H9 (cell line): Measurements from ENCODE around the gene SERPINH1. TPM values are rescaled to one million over a fixed set of nuclear protein-coding genes. Genes with fewer than 3 reads are reported as not detected.

Source experiments
- DNase-seq: peaks from one replicate; pipeline ENCODE4 v3.0.0-alpha.2; 2017
- H2AFZ ChIP-seq: one replicate; pipeline ENCODE4 v1.6.1; 2013; ENCODE audit warnings: mild to moderate bottlenecking, low read length, control low read depth, moderate library complexity
- H2AK5ac ChIP-seq: 2 replicates; pipeline ENCODE4 v1.6.1; 2013; ENCODE audit warnings: low read length, control low read depth, mixed read lengths; ENCODE audit not compliant: insufficient read length
- H2BK120ac ChIP-seq: one replicate; pipeline ENCODE4 v1.6.1; 2013; ENCODE audit warnings: low read depth, mild to moderate bottlenecking, low read length, control low read depth, inconsistent platforms; ENCODE audit not compliant: poor library complexity, severe bottlenecking
- H2BK12ac ChIP-seq: 2 replicates; pipeline ENCODE4 v1.6.1; 2013; ENCODE audit warnings: low read length, control low read depth, mixed read lengths, low read depth; ENCODE audit not compliant: insufficient read length
- H2BK15ac ChIP-seq: 2 replicates; pipeline ENCODE4 v1.6.1; 2013; ENCODE audit warnings: low read depth, low read length, control low read depth
- H2BK20ac ChIP-seq: one replicate; pipeline ENCODE4 v1.6.1; 2013; ENCODE audit warnings: low read depth, mild to moderate bottlenecking, low read length, control low read depth, inconsistent platforms; ENCODE audit not compliant: poor library complexity, severe bottlenecking
- H2BK5ac ChIP-seq: 2 replicates; pipeline ENCODE4 v1.6.1; 2013; ENCODE audit warnings: low read length, control low read depth, mixed read lengths; ENCODE audit not compliant: insufficient read length
- H3K14ac ChIP-seq: 2 replicates; pipeline ENCODE4 v1.6.1; 2013; ENCODE audit warnings: low read length, control low read depth; ENCODE audit not compliant: insufficient read depth
- H3K18ac ChIP-seq: 2 replicates; pipeline ENCODE4 v1.6.1; 2013; ENCODE audit warnings: low read depth, mild to moderate bottlenecking, mixed read lengths, low read length, control low read depth; ENCODE audit not compliant: insufficient read length
- H3K23ac ChIP-seq: 2 replicates; pipeline ENCODE4 v1.6.1; 2013; ENCODE audit warnings: low read length, control low read depth, mixed read lengths, low read depth; ENCODE audit not compliant: insufficient read length
- H3K23me2 ChIP-seq: 2 replicates; pipeline ENCODE4 v1.6.1; 2013; ENCODE audit warnings: low read depth, mild to moderate bottlenecking, mixed read lengths, low read length, control low read depth; ENCODE audit not compliant: insufficient read length, poor library complexity, severe bottlenecking
- H3K27ac ChIP-seq: 2 replicates; pipeline ENCODE4 v1.5.1; 2013; ENCODE audit warnings: low read length, control low read depth, mixed read lengths, low read depth; ENCODE audit not compliant: insufficient read length
- H3K27me3 ChIP-seq: 2 replicates; pipeline ENCODE4 v1.6.1; 2013; ENCODE audit warnings: low read length, control low read depth, inconsistent platforms; ENCODE audit not compliant: insufficient read depth
- H3K4ac ChIP-seq: 2 replicates; pipeline ENCODE4 v1.6.1; 2013; ENCODE audit warnings: low read depth, mild to moderate bottlenecking, control low read depth, inconsistent platforms, low read length, moderate library complexity
- H3K4me1 ChIP-seq: 2 replicates; pipeline ENCODE4 v1.6.1; 2013; ENCODE audit warnings: low read length, control low read depth, inconsistent platforms; ENCODE audit not compliant: insufficient read depth
- H3K4me2 ChIP-seq: 2 replicates; pipeline ENCODE4 v1.6.1; 2013; ENCODE audit warnings: low read length, control low read depth, mixed read lengths; ENCODE audit not compliant: insufficient read length, insufficient read depth
- H3K56ac ChIP-seq: 2 replicates; pipeline ENCODE4 v1.6.1; 2013; ENCODE audit warnings: low read depth, mild to moderate bottlenecking, mixed read lengths, low read length, control low read depth; ENCODE audit not compliant: insufficient read length
- H3K79me1 ChIP-seq: 2 replicates; pipeline ENCODE4 v1.6.1; 2013; ENCODE audit warnings: low read depth, mild to moderate bottlenecking, moderate library complexity, low read length, control low read depth, inconsistent platforms; ENCODE audit not compliant: insufficient read depth, poor library complexity, severe bottlenecking
- H3K79me2 ChIP-seq: 2 replicates; pipeline ENCODE4 v1.6.1; 2013; ENCODE audit warnings: low read length, control low read depth, inconsistent platforms; ENCODE audit not compliant: insufficient read depth
- H3K9ac ChIP-seq: 2 replicates; pipeline ENCODE4 v1.6.1; 2013; ENCODE audit warnings: low read length, control low read depth, mixed read lengths; ENCODE audit not compliant: insufficient read length; ENCODE audit errors: extremely low read depth
- H3K9me3 ChIP-seq: one replicate; pipeline ENCODE4 v1.6.1; 2013; ENCODE audit warnings: low read depth, low read length, inconsistent platforms; ENCODE audit not compliant: control insufficient read depth
- H3T11ph ChIP-seq: one replicate; pipeline ENCODE4 v1.6.1; 2013; ENCODE audit warnings: mild to moderate bottlenecking, low read length, control low read depth, inconsistent platforms
- H4K20me1 ChIP-seq: one replicate; pipeline ENCODE4 v1.6.1; 2013; ENCODE audit not compliant: control insufficient read depth, insufficient read length, insufficient read depth
- H4K5ac ChIP-seq: 2 replicates; pipeline ENCODE4 v1.6.1; 2013; ENCODE audit warnings: low read depth, mild to moderate bottlenecking, mixed read lengths, low read length, control low read depth; ENCODE audit not compliant: insufficient read length
- H4K8ac ChIP-seq: replicated peaks from 2 replicates; pipeline ENCODE4 v1.6.1; 2013; ENCODE audit warnings: low read length, control low read depth, mixed read lengths, low read depth; ENCODE audit not compliant: insufficient read length
- H4K91ac ChIP-seq: 2 replicates; pipeline ENCODE4 v1.6.1; 2013; ENCODE audit warnings: low read depth, mild to moderate bottlenecking, moderate library complexity, mixed read lengths, low read length, control low read depth; ENCODE audit not compliant: insufficient read length
- H3K27ac Mint-ChIP-seq, 3 experiments: 2 replicates in 2 of 3; 3 replicates in 1 of 3; pipeline ENCODE4 v1.8.0; 2020 to 2021; ENCODE audit warnings: mixed read lengths in 3 of 3, mild to moderate bottlenecking in 1 of 3, moderate library complexity in 1 of 3
- H3K27me3 Mint-ChIP-seq: 2 replicates; pipeline ENCODE4 v1.8.0; 2021; ENCODE audit warnings: low read depth, mild to moderate bottlenecking, moderate library complexity, mixed read lengths
- H3K36me3 Mint-ChIP-seq, 3 experiments: 2 replicates in 2 of 3; 3 replicates in 1 of 3; pipeline ENCODE4 v1.8.0; 2020 to 2021; ENCODE audit warnings: low read depth in 3 of 3, mixed read lengths in 3 of 3; ENCODE audit not compliant: insufficient read depth in 1 of 3
- H3K4me1 Mint-ChIP-seq, 2 experiments: 2 replicates each; pipeline ENCODE4 v1.8.0; 2020; ENCODE audit warnings: mixed read lengths in 2 of 2
- H3K4me3 Mint-ChIP-seq, 2 experiments: 2 replicates in 1 of 2; 3 replicates in 1 of 2; pipeline ENCODE4 v1.8.0; 2020 to 2021; ENCODE audit warnings: mild to moderate bottlenecking in 2 of 2, mixed read lengths in 2 of 2, moderate library complexity in 1 of 2
- H3K9me3 Mint-ChIP-seq, 2 experiments: 2 replicates in 1 of 2; 3 replicates in 1 of 2; pipeline ENCODE4 v1.8.0; 2020; ENCODE audit warnings: mild to moderate bottlenecking in 2 of 2, mixed read lengths in 2 of 2, moderate library complexity in 1 of 2
- CTCF ChIP-seq: fragments of 200-600 bp; sonication (generic); conservative IDR thresholded peaks from 3 replicates; pipeline ENCODE4 v1.8.0; 2021; ENCODE audit warnings: antibody characterized with exemption, mild to moderate bottlenecking
- WGBS: extraction: QIAGEN DNeasy Blood & Tissue Kit; methylation state at CpG from one replicate; pipeline ENCODE4 v1.1.7; 2013; ENCODE audit warnings: missing lambda C conversion rate, low lambda C conversion rate, mixed read lengths; ENCODE audit not compliant: insufficient read length; ENCODE audit errors: extremely low coverage; 5-methylcytosine and 5-hydroxymethylcytosine counted together
- total RNA-seq: library from RNA; stranded (reverse); gene quantifications from 2 replicates; pipeline ENCODE4 v1.2.1, GENCODE V29; 2021

SERPINH1 gene
- total RNA-seq, 1 experiment from 2014 or later = 253 TPM

GRCh38 chr11:75523189-75523588 lies 38.9 kb upstream of the SERPINH1 start:
- Mint-ChIP-seq H3K4me1 (peaks cover 12 to 28% of the 10 kb centered on the region in 2 experiments), H3K4me3 (no peak overlapping the region; a peak in 1 of 5 replicates), H3K9me3 (no peaks in the 10 kb centered on the region), H3K27me3 (peaks cover 38% of the 10 kb centered on the region), H3K27ac (no peak overlapping the region), H3K36me3 (no peaks in the 10 kb centered on the region)
- Histone ChIP-seq H3T11ph (no peak overlapping the region), H3K23ac (no peak overlapping the region), H3K18ac (no peak overlapping the region), H3K4me1 (no peaks in the 10 kb centered on the region), H3K4ac (no peak overlapping the region), H2AK5ac (no peak overlapping the region), H2BK12ac (no peak overlapping the region), H3K79me1 (no peaks in the 10 kb centered on the region), H3K4me2 (no peak overlapping the region), H3K9ac (no peak overlapping the region), H3K27ac (no peak overlapping the region), H4K8ac (no peak overlapping the region), H4K91ac (no peak overlapping the region), H2BK15ac (no peak overlapping the region), H3K56ac (no peak overlapping the region), H2BK120ac (no peak overlapping the region), H2BK5ac (no peak overlapping the region), H3K9me3 (no peaks in the 10 kb centered on the region), H3K23me2 (peaks cover 15% of the 10 kb centered on the region), H2AFZ (no peak overlapping the region), H3K14ac (no peak overlapping the region), H4K5ac (no peak overlapping the region), H2BK20ac (no peak overlapping the region), H4K20me1 (no peaks in the 10 kb centered on the region), H3K79me2 (no peaks in the 10 kb centered on the region), H3K27me3 (peaks cover 17% of the 10 kb centered on the region; the same call in 1 of the 2 replicates)
- TF ChIP-seq CTCF = no peak
- no CpG with 5 or more reads among the region's 5 CpGs for WGBS
- no peak for DNase-seq
